Stimulated activated CD4-positive, alpha-beta T cell treated with anti-CD3 and anti-CD28 coated beads, TNF-alpha, amount 100 ng/mL, for 24 hours (primary cell): ENCODE measurements around the gene RGS7.
"Not testable (repeated sequence)": the region's sequence is repeated elsewhere in the genome, so short reads cannot be mapped to it uniquely, and the experiment has no call there.

Source experiments
- DNase-seq, 3 experiments: peaks; one replicate each; pipeline ENCODE4 v3.0.0-alpha.2; 2020; ENCODE audit warnings: low read depth in 3 of 3

RGS7 gene

GRCh38 chr1:240784776-240785175, 572.2 kb downstream of the RGS7 start:
- DNase-seq, result no peak

DNA sequence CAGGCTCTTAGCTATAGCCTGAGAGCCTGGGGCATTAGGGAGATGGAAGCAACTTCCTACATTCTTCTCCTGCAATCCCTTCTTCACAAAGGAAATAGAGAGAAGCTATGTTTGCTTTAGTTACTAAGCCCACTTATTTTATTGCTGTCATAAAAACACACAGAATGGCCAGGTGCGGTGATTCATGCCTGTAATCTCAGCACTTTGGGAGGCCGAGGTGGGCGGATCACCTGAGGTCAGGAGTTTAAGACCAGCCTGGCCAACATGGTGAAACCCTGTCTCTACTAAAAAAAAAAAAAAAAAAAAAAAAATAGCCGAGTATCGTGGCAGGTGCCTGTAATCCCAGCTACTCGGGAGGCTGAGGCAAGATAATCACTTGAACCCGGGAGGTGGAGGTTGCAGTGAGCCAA, 573.3 kb downstream of the RGS7 start:
- not testable (repeated sequence) for DNase-seq

DNA sequence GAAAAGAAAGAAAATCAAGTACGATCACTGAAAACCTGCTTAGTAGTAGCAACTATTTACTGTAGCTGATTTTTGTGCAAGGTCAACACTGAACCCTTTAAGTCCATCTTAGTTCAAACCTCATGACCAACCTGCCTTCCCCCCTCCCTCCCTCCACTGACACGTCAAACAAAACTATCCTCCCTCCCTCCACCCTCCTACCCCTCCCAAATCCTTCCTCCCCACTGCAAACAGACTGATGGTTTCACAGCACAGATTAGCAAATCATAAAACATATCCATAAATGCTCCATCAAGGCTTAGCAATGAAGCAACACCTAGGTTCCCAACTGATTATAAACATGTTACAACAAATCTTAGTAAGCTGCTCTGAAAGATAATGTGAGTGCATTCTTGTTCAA, 580.8 kb downstream of the RGS7 start:
- no peak for DNase-seq

GRCh38 chr1:240772131-240772530, 584.9 kb downstream of the RGS7 start:
- no peak for DNase-seq

GRCh38 chr1:240771450-240771849, 585.6 kb downstream of the RGS7 start:
- no peak for DNase-seq

DNA sequence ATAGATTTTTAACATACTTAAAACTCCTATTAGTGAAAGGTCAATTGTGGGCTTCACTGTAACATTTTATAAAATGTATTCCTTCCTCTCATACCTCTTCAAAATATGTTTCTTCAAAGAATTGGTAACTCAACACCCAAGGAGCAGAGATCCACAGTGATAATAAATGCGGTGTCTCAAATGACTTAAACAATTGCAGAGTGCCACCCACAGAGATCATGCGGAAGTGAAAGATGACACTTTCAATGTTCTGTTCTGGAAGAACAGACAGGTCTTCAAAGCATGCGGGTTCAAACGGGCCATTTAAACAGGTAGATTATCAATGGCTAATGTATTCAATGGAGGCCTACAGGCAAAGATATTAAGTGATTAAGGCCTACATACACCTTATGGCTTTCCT, 588.0 kb downstream of the RGS7 start:
- DNase-seq, result no peak

DNA sequence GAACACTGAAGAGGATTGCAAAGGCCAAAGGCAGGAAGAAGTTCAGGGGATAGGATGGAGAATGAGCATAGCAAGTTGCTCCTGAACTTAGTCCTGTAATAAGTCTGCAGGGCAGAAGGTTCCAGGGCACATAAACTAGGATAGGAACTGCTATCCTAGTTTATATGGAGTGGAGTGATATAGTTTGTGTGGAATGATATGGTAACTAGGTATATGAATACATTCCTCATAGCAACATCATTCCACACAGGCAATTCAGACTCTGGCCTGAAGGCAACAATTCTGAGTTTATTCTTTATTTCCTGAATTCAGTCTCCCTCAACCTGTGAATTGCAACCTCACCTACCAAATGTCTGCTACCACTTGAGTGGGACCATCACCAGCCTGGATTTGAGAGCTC, 590.2 kb downstream of the RGS7 start:
- no peak for DNase-seq

DNA sequence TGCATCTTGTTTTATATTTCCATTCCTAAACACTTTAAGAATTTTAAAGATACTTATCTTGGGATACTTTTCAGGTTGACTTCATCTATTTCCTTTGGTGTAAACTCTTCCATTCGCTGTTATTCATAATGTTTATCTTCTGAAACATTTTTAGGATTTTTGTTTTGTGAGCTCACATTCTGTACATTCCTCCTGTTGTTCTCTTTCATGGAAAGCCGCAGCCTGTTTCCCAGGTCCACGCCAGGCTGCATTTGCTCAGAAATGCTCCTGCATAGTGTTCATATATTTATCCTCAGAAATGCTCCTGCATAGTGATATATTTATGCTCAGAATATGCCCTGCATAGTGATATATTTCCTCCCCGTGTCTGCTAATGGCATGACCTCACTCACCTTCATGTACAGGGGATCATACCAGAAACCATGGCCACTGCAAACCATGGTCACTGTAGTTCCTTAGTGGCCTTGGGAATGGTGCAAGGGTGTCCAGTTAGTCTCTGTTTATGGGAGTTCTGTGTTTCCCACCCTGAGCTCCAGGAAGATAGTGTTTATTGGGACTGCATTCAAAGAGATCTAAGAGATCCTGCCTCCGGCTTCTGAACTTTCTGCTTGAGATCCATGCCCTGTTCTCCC, 591.2 kb downstream of the RGS7 start:
- no peak for DNase-seq

GRCh38 chr1:240763771-240764170, 593.2 kb downstream of the RGS7 start:
- DNase-seq, result no peak

DNA sequence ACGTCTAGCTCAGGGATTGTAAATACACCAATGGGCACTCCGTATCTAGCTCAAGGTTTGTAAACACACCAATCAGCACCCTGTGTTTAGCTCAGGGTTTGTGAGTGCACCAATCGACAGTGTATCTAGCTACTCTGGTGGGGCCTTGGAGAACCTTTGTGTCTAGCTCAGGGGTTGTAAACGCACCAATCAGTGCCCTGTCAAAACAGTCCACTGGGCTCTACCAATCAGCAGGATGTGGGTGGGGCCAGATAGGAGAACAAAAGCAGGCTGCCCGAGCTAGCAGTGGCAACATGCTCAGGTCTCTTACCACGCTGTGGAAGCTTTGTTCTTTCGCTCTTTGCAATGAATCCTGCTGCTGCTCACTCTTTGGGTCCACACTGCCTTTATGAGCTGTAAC, 593.9 kb downstream of the RGS7 start:
- DNase-seq, result not testable (repeated sequence)

DNA sequence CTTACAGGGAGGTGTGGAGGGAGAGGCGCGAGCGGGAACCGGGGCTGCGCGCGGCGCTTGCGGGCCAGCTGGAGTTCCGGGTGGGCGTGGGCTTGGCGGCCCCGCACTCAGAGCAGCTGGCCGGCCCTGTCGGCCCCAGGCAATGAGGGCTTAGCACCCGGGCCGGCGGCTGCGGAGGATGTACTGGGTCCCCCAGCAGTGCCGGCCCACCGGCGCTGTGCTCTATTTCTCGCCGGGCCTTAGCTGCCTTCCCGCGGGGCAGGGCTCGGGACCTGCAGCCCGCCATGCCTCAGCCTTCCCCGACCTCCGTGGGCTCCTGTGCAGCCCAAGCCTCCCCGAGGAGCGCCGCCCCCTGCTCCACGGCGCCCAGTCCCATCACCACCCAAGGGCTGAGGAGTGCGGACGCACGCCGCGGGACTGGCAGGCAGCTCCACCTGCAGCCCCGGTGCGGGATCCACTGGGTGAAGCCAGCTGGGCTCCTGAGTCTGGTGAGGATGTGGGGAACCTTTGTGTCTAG, 594.5 kb downstream of the RGS7 start:
- DNase-seq, result not testable (repeated sequence)

- not testable (repeated sequence) for DNase-seq
Measured at GRCh38 chr1:240758777-240759176, 598.2 kb downstream of the RGS7 start.

GRCh38 chr1:240758296-240758695, 598.7 kb downstream of the RGS7 start:
- no peak for DNase-seq

DNA sequence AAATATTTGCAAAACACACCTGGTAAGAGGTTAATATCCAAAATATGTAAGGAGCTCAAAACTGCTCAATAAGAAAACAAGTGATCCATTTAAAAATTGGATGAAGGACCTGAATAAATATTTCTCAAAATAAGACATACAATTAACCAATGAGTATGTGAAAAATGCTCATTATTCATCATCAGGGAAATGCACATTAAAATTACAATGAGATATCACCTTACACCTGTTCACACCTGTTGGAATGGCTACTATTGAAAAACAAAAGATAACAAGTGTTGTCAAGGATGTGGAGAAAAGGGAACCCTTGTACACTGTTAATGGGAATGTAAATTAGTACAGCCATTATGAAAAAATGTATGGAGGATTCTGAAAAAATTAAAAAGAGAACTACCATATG, 609.1 kb downstream of the RGS7 start:
- no peak for DNase-seq

- no peak for DNase-seq
Measured at GRCh38 chr1:240743705-240744104, 613.3 kb downstream of the RGS7 start.

- DNase-seq, result no peak
Measured at GRCh38 chr1:240739754-240740153, 617.3 kb downstream of the RGS7 start.

GRCh38 chr1:240739139-240739538, 617.9 kb downstream of the RGS7 start:
- DNase-seq, result no peak

DNA sequence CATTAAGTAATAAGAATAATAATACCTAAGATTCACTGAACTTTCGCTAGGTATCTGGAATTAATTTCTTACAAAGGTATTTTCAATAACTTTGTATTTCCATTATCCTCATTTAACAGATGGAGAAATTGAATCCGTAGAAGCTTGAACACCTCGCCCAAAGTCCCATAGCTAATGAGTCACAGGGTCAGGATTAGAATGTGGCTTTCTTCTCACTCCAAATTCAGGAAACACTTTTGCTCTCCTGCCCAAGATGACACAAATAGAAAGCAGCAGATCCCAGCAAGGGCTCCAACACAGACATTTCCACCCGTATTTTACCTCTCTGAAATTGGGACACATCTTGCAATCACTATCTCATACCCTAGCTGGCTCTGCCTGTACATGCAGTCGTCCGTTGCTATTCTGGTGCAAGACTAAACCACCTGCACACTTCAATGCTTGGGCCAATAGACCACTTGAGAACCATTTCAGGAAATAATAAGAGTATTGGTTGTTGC, 619.2 kb downstream of the RGS7 start:
- no peak for DNase-seq

DNA sequence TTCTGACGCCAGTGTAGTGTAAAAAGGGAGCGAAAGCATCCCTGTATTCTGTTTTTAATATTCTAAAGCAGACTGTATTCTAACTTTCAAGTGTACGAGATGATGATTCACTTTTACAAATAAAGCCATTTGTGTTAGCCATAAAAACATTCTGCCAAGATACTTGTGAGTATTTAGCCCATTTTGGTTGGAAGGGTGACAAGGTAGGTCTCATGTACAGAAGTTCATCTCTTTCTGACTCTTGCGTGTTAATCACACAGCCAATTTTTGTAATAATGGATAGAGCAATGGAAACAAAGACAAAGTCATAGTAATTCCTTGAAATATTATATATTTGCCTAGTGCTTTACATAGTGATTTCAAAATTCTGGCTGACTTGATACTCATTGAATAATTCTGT, 619.7 kb downstream of the RGS7 start:
- DNase-seq, result no peak

GRCh38 chr1:240734705-240735104, 622.3 kb downstream of the RGS7 start:
- not testable (repeated sequence) for DNase-seq

DNA sequence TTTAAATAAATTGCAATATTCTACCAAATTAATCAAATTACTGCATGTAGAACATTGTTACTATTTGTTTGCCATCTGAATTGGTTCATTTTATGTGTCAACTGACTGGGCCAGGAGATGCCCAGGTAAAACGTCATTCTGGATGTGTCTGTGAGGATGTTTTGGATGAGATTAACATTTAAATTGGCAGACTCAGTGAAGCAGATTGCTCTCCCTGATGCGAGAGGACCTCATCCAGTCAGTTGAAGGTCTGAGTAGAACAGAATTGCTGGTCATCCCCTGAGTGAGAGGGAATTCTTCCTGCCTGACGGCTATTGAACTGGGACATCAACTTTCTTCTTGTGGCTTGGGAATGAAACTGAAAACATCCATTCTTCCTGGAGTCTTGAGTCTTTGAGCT, 623.0 kb downstream of the RGS7 start:
- DNase-seq, result no peak

- no peak for DNase-seq
Measured at GRCh38 chr1:240732390-240732789, 624.6 kb downstream of the RGS7 start.
